Gastrocnemius medialis (tissue), 4 donors: ENCODE measurements around the gene CAMKV.

Experiments used
- CTCF ChIP-seq, 5 experiments: fragments of 450-650 bp in 3 of 5; fragments of 200-600 bp in 2 of 5; sonication (generic) in 2 of 5; IDR thresholded peaks in 4 of 5; conservative IDR thresholded peaks in 1 of 5; 1 replicate in 4 of 5; 2 replicates in 1 of 5; pipeline ENCODE4 v1.5.1; 2016 to 2019; ENCODE audit warnings: antibody characterized with exemption in 5 of 5, mild to moderate bottlenecking in 3 of 5, moderate library complexity in 3 of 5
- POLR2A ChIP-seq, 2 donors: fragments of 450-650 bp; IDR thresholded peaks; one replicate each; pipeline ENCODE4 v1.6.1; 2017; ENCODE audit warnings: antibody characterized with exemption in 2 of 2, mild to moderate bottlenecking in 2 of 2, moderate library complexity in 2 of 2

- TF ChIP-seq CTCF (IDR thresholded peaks at IDR 0.05 in 4 of 5, conservative IDR thresholded peaks at IDR 0.05 in 1 of 5) (no peak), POLR2A (IDR thresholded peaks at IDR 0.05) (peak; percentile 19 to 29)
Observed at GRCh38 chr3:49856181-49857005, 13.3 kb downstream of the CAMKV start, which contains the start of gene TRAIP.
